GM21576 (cell line): Measurements from ENCODE around the gene MAP3K5.
A peak's percentile ranks its signal among the peaks of the same experiment; 100 is the strongest.

ENCODE experiments used
- ATAC-seq: cut with Tn5 transposase; IDR thresholded peaks from one replicate; pipeline ENCODE4 v1.9.1; 2021; ENCODE audit warnings: mild to moderate bottlenecking, moderate library complexity; ENCODE audit not compliant: unreplicated experiment

The MAP3K5 gene

DNA sequence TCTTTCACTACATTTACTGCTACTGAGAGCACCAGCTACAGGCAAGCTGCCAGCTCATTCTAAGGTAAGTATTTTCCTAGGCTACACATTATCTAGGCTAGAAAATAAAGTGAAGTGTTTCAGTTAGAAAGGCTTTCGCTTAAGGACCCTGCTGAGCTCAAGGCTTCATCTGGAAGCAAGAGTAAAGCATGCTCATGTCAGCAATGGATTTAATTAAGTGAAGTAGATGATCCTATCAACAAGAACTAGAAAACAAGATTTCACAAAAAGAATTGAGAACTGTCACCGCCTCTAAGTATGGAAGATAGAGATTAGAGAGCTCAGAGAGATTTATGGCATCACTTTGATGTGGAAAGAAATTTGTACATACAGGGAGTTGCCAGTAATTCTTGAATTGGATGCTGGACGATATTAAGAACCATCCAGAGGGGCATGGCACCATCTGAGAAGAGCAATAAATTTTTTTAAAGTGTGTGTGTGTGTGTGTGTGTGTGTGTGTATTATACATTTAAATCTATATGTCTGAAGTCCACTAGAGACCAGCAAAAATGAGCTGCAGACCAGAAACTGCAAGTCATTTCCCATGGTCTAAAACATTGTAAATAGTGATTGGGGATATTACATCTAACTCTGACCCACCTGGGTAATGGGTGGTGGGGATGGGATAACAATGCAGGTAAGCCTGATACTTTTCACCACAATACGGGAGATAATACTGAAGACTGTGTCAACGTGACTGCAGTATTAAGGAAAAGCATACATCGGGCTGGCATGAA, 136.8 kb downstream of the MAP3K5 start:
- ATAC-seq = no peak

DNA sequence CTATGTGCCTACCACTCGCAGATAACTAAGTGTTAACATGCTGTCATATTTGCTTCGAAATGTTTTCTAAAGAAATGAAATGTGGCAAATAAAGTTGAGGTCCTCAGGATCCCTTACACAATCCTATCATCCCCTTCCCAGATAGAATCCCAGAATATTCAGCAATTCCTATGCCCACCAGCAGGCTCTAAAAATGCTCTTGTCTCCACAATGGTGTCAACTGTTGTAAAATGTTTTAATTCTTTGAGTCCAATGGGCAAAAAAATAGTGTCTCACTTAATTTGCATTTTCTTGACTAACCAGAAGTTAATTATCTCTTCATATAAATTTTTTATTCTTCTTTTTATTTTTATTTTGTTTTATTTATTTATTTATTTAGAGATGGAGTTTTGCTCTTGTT, 138.2 kb downstream of the MAP3K5 start:
- ATAC-seq = no peak

DNA sequence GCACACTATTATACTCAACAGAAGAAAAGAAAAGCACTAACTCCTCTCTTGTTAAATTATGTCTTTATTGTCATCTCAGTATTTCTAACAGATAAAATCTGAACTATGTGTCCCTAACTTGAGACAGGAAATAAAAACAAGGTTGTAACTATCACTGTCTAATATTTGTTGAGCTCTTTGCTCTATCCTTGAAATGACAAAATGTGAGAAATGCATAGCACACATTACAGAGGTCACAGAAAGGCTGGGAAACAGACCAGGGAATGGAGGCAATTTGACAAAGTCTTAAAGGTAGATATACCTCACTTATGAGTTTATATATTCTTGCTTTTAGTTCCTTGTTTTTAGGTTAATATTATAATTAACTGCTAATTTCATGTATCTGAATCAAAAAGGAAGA, 139.6 kb downstream of the MAP3K5 start:
- ATAC-seq = no peak

DNA sequence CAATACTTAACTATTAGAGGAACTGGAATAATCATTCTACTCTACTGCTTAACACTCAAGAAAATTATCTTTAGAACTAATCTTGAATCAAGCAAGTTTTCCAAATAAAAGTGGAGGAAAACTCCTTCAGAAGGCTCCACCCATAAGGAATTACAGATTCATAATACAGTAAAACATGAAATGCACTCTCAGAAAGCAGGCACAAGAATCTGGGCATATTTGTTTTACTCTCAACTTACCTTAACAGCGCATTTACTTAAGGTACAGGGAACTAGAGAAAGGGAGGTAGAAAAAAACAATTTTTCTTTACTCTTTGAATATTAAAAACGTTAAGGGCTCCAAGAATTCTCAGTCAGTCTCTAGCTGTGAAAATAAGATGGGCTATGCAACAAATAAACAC, 140.3 kb downstream of the MAP3K5 start:
- no peak for ATAC-seq

DNA sequence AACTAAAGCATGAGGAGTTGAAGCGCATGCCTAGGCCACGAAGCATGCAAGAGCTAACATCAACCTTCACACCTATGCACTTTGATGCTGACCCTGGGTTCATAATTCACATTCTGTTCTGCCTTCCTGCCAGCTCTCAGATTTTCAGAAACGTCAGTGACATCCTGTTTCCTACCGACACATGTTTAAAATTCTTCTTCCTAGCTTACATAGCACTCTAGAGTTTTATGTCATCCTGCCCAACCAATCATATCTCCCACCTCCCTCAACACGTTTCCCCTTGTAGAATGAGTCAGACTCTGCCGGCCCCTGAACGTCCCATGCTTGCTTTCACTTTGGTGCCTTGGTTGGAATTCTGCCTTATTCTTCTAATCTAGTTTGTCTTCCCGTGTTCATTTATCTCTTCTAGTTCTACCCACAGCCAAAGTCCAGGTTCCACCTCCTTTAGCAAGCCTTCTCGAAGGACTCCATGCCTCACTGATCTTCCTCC, 144.9 kb downstream of the MAP3K5 start:
- ATAC-seq = peak; percentile 62

DNA sequence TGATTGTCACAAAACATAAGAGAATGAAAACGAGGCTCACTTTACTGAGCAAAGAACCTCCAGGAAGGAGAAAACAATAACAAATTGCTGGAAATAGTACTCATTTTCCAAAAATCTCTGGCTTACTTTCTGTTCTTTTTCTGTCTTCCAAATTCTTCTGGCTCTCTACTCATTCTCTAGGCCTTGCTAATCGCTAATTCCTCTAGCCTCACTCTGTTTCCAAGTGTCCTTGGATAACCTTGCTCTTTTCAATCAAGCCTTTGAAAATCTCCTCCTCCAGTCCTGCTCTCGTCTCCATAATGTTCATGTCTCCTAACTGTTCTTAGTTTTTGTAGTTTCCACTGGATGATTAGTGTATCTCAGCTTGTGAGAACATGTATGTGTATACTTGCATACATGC, 145.9 kb downstream of the MAP3K5 start:
- ATAC-seq = no peak

DNA sequence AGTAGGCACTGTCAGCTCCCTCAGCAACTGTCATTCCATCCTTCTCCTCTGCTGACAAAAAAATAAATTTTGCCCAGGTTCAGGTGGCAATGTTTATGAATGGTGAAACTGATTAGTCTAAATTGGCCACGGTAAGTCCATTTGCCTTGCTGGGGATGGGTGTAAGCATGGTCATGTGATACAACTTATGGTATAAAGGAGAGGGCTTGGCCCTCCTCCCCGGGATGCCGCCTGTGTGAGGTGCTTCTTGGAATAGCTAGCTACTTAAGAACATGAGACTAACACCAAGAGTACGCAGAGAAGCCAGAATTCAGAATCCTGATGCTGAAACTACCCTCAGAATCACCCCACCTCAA, 147.7 kb downstream of the MAP3K5 start:
- ATAC-seq = no peak

DNA sequence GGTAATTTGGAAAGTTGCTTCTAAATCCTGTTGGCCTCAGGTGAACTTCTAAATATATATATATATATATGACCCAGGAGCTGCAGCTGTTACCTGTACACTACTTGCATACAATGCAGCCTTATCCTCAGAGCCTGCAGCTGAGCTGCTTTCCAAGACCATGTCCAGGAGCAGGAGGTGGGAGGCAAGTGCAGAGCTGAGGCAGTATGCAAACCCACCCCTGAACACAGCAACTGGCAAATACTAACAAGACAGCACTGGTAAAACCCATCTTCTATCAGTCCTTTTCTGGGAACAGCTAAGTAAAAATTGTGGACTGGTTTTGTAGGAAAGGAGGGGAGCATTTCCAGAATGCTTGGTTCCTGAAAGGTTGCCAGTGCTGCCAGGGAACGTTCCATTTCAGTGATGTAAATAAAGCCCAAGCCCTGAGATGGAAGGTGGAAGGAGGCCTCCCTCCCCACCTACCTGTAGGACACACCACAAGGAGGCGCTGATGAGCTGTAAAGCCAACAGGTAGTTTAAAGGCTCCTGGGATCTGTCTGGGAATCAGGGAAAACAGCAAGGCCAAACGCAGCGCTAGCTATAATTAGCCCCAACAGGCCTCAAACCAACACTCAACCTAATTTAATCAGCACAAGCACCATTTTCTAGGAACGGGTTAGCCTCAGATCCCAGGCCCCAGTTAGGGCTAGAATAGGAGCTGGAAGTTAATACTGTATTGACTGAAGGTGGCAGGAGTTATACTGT, 148.3 kb downstream of the MAP3K5 start:
- peak; percentile 44 for ATAC-seq

DNA sequence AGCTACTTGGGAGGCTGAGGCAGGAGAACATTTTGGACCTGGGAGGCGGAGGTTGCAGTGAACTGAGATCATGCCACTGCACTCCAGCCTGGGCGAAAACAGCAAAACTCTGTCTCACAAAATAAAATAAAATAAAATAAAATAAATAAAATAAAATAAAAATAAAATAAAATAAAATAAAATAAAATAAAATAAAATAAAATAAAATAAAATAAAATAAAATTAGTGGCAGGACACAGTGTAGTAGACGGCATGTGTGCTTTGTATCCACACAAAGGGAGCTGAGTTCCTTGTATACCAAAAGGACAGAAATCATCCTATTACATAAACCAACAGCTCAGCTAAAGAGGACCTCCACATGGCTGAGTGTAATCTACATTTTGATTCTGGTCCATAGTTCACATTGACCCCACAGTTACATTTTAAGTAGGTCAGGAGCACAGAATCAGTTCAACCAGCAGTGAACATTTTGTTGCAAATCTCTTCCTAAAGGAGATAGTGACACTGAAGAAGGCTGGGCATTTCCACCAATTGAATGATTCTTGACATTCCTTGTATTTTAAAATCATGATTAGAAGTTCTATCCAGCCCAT, 150.3 kb downstream of the MAP3K5 start:
- ATAC-seq = no peak

DNA sequence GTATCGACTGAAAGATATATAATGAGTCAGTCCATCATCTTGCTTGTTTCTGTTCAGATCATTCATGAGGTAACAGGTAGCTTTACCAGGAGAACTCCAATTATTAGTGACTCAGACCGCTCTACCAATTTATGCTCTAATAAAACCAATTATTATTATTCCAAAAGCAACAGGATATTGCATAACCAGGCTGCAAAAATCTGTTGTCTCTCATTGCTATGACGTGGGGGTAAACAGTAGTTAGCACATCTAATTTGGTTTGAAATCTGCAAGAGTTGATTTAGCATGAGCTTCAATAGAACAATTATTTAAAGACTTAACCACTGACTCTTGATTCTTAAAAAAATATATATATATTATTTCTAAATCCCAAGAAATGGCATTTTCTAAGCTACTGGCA, 151.1 kb downstream of the MAP3K5 start:
- no peak for ATAC-seq

DNA sequence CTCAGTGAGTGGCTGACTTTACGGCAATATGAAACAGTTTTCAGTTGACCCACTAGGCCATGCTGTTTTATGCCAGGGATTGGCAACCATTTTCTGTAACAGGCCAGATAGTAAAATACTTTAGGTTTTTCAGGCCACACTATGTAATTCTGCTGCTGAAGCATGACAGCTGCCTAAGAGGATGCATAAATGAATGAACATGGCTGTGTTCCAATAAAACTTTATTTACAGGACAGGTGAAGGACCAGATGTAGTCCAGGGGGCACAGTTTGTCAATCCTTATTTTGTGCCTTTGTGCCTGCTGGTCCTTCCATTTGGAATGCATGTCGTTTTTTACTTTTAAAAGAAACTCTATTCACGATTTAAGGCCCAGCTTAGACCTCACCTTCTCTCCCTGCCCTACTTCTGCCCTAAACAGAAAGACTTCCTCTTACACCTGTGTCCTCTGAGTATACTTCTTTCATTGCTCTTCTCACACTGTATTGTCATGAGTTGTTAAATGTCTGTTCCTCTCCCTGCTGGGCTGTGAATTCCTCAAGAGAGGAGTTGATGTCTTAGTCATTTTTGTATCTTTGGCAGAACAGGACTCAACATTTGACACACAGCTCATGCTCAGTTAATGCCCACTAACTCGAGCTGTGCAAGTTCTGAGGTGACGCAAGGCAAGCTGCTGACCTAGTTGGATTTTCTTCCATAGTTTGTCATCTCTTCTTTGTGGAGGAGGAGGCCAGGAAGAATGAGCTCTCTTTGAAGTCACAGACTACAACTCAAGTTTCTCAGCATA, 152.0 kb downstream of the MAP3K5 start:
- ATAC-seq = no peak

DNA sequence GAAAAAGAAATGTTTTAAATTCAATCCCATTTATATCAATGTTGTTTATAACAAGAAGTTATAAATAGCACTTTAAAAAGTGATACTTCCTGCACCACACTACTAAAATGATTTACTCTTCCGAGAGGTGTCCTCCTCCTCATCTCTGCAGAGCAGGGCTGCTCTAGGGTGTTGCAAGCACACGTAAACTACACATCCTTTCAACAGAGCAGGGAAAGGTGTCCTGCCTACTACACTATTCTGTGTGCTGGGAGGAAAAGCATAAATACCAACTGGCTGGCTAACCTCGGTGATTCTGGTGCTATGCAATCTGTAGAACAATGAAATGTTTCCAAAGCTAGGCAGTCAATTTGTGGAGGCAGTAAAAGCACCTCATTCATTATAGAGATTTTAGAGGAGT, 152.6 kb downstream of the MAP3K5 start:
- no peak for ATAC-seq

DNA sequence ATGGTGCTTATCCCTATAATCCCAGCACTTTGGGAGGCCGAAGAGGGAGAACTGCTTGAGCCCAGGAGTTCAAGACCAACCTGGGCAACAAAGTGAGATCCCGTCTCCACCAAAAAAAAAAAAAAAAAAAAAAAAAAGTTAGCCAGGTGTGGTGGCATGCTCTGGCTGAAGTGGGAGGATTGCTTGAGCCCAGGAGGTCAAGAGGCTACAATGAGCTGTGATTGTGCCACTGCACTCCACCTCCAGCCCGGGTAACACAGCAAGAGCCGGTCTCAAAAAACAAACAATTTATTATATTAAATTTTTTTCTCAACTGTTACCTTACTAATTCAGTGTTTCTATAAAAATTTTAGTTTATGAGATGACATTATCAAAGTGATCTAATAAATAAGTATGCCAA, 156.7 kb downstream of the MAP3K5 start:
- ATAC-seq = no peak

DNA sequence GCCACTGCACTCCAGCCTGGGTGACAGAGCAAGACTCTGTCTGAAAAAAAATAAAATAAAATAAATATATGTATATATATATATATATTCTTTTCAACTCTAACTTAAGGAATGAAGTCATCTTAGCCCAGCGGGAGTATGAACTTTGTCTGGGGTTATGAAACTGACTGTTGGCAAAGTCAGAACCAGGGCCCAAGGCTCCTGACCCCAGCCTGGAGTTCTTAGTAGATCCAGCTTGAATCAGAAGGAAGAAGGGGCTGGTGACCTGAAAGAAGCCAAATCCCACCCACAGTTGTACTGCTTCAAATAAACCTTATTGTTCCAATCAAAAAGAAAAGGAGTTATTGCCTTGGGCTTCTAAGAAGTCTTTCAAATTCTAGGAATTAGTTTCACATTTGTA, 158.9 kb downstream of the MAP3K5 start:
- no peak for ATAC-seq

DNA sequence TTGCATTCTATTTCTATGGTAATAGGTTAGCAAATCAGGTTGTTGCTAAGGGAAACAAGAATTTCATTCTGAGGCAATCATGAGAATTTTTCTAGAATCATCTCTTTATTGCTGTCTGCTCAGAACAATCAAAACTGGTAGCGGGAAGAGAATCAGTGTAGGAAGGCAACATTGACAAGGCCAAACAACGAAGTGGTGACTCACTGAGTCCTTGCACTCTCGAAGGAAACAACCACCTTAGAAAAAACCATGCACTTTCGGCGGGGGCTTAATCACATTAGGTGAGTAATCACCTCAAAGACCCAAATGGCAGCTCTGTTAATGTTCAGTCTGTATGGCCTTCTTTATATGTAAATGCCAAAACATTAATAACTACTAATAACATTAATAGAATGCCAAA, 163.3 kb downstream of the MAP3K5 start:
- no peak for ATAC-seq

DNA sequence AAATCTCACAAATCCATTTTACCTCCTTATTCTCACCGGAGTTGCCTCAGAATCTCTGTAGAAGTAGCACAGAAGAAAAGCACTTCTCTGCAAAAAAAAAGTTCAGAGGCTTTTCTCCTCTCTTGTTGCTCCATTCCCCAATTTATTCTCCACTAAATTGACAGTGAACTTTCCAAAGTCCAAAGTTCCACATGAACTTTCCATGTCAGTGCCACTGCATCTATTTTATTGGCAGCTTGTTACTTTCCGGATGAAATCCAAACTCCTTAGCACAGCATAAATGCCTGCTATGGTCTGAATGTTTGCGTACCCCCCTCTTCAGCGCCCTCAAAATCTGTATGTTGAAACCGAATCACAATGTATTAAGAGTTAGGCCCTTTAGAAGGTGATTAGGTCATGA, 165.1 kb downstream of the MAP3K5 start:
- no peak for ATAC-seq

DNA sequence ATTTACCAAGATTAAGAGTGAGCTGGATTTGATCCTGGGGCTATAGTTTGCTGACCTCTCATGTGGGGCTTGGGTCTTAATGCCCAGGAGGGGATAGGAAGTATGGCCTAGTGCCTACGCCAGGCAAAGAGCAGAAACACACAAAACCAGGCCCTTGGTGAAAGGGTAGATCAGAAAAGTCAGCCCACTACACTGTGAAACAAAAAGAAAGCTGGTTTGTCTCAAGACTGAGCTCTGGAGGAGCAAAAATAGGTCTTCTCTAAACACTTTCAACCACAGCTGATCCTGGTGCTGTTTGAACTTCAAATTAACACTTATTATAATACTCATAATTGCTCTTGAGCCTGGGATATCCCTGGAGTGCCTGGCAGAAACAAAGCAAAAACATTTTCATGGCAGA, 167.0 kb downstream of the MAP3K5 start:
- ATAC-seq = no peak

DNA sequence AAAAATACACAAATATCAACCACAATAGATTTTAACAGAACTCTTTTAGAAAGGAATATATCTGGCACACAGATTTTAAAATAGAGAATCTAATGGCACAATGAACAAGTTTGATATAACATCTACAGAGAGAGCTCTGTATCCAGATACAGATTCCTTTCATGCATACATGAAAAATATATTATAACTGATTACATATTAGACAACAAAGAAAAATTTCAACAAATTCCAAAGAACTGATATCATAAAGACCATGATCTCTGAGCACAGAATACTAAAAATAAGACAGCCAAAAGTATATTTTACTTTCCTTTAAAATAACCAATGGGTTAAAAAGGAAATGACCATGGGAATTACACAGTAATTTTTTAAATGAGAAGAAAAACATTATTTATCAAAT, 167.9 kb downstream of the MAP3K5 start:
- ATAC-seq = no peak

DNA sequence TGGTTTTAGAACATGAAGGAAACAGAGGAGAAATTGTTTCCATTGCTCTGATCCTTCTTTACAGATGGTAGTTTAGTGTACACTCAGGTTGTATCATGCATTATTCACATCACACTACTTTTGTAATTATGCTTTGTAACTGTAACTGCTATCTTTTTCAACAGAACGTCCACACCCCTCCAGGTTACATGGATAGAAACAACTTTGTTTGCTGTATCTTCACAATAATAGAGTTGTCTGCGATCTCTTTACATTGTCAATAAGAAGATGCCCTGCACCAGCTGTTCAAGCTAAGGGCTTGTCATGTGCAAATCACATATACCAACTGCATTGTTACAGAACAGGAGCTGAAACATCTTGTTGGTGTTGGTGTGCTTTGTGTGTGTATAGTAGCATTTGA, 174.2 kb downstream of the MAP3K5 start:
- ATAC-seq = no peak

DNA sequence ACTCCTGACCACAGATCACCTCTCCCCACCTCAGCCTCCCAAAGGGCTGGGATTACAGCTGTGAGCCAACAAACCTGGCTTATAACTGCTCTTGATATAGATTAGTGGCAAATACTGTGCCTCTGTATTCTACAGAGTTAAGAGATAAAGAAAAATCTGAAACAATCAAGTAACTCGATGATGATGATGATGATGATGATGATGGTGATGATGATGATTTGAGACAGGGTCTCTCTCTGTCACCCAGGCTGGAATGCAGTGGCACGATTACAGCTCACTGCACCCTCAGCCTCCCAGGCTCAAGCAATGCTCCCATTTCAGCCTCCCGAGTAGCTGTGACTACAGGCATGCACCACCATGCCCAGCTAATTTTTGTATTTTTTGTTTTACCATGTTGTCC, 175.8 kb downstream of the MAP3K5 start:
- ATAC-seq = no peak

DNA sequence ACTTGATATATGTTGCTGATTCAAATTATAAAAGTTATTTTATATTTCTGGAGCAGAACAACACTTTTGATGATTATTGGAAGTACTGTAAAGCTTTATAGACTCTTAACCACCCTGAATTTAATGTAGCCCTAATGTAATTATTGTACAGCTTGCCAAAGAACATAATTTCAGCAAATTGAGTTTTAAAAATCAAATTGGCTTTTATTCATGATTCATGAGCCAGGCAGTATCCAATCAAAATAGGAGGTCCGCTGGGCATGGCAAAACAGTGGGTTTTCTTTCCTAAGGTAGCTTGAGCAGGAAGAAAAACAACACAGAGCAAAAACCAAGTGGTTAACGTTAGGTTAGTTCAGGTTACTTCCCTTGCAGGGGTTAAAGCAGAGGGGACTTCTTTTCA, 177.3 kb downstream of the MAP3K5 start:
- ATAC-seq = no peak
